Activated T-cell treated with anti-CD3 and anti-CD28 coated beads for 24 hours (primary cell): ENCODE data around the gene TMEM114.

Source experiments
- DNase-seq: peaks from one replicate; pipeline ENCODE4 v3.0.0-alpha.2; 2020; ENCODE audit warnings: low read depth

TMEM114 gene

DNA sequence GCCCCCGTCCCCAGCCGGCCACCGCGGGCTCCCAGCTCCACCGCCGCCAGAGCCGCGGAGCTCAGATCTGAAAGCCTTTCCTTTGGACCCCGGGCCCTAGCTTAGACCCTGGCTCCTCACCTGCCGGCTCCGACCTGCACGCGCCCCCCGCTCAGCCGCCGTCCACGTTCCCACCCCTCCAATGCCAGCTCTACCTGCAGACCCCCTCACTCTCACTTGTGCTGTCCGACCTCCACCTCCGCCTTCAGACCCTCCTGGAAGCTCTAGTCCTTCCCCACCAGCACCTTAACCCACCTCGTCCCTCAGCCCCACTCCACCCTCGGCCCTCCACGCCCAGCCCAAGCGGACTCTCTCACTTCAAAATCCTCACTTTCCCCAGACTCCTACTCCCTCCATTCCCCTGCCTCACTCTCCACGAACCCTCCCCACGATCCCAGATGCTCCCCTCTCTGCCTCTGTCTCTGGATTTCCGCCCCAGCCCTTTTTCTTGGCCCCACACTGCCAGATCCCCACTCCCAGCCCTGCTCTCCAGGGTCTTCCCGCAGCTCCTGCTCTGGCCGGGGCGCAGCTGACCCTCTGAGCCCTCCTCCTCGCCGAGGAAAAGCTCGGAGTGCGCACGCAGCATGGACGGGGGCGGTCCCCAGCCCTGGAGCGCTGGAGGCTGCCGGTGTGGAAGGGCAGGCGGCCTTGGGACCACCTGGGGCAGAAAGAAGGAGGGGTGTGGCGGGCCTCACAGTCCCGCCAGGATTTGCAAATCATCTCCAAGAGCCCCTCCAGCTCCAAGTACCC lies at the start of gene TMEM114:
Gene TMEM114, minus strand, starts transcription at position 612 of the 789 bp plus-strand sequence. CDS start 673 bp downstream, outside the sequence.
- DNase-seq = no peak

DNA sequence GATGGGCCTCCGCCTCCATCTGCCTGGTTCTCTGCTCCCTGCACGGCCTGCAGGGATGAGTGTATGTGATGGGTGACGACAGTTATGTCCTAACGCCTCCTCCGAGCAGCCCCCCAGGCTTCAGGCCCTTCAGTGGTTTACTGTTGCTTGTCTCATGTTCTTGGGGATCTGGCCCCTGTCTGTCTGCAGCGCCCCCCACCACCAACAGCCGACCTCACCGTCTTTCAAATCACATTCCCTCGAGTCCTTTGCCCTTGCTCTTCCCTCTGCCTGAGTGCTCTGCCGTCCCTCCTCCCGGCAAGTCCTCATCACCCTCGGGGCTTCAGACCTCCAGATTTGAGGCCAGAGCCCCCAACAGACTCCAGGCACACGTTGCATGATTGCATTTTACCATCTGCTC lies 49.4 kb upstream of the TMEM114 start:
- no peak for DNase-seq

DNA sequence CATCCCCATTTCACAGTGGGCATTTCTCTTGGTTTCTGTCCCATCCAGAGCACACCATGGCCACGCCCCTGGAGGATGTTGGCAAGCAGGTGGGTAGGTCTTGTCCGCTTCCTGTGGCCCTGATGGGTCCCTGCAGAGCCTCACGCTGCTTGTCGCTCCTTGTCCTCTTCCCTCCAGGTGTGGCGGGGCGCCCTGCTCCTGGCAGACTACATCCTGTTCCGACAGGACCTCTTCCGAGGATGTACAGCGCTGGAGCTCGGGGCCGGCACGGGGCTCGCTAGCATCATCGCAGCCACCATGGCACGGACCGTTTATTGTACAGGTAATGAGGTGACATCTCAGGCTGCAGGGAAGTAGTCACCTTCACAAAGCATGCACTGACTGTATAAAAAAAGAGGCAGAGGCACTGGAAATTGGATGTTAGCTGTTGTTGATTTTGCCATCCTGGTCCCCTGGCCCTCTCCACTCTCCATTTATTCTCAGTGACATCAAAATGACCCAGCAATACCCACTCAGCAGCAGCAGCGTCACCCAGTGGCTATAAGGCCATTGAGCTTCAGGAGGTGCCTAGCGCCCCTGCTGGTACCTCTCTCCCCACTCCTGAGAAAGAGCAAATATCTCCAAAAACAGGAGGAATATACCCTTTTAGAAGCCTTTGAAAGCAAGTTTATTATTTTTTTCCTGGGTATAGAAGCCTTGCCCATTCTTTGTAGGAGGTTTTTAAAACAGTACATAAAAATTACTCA lies 44.9 kb upstream of the TMEM114 start:
- DNase-seq = no peak

DNA sequence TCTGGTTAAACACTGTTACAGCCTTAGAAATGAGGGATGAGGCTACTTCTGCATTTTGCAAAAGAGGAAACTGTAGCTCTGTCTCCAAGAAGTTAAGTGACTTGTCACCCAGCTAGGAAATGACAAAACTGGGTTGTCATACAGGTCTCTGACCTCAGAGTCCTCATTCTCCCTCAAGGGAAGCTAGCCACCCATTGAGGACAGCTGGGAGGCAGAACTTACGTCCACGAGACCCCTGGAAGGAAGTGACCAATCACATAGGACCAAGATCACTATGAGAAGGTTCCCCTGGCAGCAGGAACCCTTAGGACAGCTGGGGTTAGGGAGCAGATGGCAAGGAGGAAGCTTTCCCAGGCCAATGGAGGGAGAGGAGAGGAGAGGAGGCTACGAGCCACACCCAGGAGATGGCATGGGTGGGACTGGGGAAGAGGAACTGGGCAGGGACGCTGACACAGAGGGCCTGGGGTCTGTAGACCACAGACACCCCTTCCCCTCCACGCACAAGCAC lies 42.4 kb upstream of the TMEM114 start:
- DNase-seq = no peak

DNA sequence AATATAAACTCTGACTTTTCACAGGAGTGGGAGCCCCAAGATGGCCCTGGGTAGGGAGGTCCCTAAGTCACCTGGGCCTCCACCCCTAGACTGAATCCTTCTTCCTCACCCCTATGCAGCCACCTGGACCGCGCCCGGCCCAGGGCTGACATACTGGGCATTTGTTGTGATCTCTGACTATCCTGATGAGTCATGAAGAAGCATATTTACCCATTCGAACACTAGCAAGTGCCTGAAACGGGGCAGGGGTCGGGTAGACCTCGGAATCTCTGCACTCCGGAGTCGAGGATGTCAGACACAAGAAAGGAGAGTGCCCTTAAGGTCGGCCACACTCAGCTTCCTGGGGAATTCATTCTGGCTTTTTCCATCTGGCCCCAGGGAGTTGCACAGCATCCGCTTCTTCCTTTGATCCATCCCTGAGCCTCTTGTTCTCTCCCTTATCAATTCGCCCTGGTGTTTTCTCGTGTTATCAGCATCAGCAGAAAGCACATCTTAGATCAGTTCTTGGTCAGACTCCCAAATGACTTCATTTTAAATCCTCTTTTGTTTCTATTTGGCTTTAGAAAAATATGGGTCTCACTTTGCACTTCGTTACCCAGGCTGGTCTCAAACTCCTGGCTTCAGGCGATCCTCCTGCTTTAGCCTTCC lies 41.6 kb upstream of the TMEM114 start:
- DNase-seq = no peak

DNA sequence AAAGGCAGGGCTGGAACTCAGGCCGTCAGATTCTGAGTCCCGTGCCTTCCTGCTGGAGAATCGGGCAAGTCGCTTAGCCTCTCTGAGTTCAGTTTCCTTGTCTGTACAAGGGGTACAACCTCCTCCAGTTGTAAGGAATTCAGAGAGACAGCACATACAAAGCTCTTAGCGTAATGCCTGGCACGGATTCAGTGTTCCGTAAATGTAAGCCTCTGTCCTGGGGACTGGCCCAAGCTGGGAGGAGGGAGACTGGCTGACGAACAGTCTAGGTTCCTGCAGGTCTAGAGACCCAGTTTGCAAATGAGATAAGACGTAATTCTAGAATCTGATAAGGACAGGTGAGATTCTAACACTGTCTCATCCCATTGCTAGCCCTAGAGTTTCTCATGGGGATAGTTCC lies 41.1 kb upstream of the TMEM114 start:
- DNase-seq = no peak

DNA sequence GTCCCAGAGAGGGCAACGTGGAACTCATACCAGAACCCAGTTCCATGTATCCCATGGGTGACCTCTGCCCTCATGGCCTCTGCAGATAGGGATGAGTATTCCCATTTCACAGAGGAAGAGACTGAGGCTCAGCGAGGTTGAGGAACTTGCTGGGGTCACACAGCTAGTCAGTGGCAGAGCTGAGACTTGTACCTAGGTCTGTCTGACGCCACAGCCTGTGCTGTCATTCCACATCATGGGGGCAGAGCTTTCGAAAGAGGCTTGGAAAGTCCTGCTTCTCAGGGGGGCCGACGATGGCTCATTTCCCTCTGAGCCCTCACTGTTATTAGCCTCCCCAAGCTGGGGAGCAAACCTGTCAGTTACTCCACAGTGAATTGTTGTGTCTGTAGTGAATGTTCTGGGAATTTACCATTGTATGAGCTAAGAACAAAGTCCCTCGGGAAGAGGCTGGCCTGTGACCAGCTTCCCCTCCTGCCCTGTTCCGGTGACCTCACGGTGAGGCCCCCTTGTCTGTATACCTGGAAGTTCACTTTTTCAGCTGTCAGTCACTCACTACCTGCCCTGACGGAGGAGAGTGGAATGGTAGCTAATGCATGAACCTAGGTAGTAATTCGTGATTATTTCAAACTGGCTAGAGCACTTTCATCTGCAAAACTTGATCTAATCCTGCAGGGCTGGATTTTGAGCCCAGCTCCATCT lies 40.1 kb upstream of the TMEM114 start:
- no peak for DNase-seq

DNA sequence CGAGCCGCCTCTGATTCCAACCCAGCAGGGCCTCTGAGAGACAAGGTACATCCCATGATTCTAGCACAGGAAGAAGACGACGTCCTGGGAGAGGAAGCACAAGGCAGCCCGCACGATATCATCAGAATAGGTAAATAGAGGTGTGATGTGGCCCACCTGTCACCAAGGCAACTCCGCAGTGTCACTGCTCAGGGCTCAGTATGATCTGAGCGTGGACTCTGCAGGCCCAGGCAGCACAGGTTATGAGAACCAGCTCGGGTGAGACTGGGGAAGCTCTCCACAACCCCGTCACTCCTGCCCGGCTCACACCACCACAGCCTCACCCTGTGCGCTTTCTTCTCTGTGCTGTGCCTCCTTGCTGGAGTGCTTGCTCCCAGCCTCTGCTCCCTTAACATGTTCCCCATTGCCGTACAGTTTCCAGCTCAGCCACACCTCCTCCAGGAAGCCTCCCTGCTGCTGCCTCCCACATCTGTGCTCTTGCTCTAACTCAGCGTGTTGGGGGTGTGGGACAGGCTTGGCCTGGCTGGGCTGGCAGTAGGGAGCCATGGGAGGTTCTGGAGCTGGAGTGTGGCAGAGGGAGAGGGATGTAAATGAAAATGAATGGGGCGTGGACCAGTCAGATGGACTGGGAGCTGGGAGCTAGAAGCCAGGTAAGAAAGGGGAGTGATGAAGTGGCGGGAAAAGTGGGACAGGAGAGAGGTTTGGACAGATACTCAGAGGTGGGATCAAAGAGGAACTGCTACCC lies 38.8 kb upstream of the TMEM114 start:
- DNase-seq = no peak

DNA sequence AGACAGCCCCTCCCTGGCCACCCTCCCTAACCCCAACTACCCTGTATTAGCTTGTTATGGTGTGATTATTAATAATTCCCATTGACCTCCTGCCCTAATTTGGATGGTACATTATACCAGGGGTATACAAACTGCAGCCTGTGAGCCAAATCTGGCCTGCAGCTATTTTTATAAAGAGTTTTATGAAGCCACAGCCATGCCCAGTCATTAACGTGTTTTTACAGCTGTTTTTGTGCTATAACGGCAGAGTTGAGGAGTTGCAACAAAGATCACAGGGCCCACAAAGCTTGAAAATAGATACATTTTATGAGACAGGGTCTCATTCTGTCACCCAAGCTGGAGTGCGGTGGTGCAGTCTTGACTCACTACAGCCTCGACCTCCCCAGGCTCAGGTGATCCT lies 37.1 kb upstream of the TMEM114 start:
- no peak for DNase-seq

DNA sequence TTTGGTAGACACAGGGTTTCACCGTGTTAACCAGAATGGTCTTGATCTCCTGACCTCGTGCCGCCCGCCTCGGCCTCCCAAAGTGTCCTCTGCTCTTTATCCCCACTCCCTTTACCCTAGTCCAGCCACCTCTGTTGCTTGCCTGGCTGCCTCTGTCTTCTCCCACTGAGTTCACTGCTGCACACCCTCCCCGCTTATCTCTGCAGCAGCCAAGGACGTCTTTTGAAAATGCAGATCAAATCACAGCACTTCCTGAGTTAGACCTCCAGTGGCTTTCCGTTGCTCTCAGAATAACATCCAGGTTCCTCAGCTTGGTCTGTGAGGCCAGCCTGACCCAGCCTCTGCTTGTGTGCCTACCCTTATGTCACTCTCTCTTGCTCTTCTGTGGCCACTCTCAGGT lies 36.6 kb upstream of the TMEM114 start:
- DNase-seq = no peak

DNA sequence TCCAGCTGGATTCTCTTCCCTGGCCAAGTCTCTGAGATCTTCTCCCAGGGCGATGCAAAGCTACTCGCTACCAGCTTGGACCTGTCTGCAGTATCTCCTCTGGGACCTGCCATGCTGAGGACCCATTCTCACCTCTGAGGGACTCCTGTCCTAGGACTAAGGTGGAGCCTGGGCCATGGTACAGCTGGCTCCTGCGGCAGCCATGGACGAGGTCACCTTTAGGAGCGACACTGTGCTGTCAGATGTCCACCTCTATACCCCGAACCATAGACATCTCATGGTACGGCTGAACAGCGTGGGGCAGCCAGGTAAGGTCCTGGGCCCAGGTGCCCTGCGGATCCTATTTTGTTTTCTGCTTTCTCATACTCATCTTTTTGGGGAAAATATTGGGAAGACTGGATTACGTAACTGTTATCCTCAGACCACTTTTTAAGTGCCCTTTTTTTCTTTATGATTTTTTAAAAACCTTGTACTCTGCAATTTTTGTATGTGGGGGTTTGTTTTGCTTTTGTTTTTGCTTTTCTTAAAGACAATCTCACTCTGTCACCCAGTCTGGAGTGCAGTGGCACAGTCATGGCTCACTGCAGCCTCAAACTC lies 35.3 kb upstream of the TMEM114 start:
- DNase-seq = no peak

DNA sequence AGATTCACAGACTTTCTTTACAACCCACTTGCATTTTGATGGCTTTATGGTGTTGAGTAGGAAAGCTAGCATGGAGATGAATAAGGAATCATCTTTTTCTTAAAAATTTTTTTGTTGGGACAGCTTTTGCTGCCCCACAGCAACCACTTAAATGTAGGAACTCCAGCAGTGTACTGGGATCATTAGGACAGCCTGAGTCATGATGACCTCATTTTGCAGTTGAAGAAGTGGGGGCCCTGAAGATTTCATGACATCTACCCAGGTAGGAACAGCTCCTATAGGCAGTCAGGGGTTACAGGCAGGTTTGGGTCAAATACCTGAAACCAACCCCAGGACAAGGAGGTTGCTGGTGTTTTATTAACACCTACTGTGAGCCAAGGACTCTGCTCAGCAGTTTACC lies 33.3 kb upstream of the TMEM114 start:
- no peak for DNase-seq

DNA sequence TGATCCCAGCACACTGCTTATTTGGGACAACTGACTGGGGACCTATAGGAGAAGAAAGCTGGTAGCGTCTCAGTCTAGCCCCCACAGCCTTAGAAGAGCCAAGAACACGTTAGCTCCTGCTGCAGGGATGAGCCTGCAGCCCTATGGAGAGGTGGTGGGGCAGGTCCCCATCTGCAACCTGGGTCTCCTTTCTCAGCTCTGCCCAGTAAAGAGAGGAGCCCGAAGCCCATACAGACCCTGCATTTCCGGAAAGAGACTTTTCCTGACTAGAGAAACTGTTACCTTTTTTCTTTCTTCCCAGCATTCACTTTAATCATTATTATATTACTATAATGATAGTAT lies 32.0 kb upstream of the TMEM114 start:
- no peak for DNase-seq

DNA sequence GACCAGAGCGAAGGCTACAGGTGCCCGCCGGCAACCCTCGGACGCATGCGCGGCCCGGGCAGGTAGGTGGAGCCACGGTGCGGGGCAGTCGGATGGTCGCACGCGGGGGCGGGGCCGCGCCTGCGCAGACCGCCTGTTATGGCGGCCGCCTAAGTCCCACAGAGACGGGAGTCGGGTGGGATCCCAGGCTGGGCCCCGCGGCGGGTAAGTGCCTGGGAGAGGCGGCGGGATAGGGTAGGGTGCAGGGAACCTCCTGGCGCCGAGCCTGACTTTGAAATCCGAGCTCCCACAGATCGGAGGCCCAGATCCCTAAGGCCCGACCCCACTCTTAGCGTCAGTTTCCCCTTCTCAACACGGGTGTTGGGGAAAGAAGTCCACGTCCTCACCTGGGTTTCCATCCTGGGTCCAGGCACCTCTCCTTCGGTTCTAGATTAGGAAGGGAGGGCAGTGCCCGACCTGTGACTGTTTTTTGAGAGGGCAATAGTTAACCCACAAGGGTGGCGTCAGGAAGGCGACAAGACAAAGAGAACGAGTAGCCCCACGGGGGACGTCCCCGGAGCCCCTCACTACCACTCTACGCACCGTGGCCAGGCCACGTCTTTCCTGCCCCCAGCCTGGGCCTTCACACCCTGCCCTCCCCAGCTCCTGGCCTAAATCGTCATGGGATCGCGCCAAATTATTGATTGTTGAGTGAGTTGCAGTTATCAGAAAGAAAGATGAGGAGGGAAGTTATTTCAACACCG lies 31.4 kb upstream of the TMEM114 start, which contains the start of gene METTL22:
Gene METTL22, plus strand, starts transcription at position 127 of the 743 bp plus-strand sequence. CDS start 3,968 bp downstream, outside the sequence.
- DNase-seq = peak; percentile 89

DNA sequence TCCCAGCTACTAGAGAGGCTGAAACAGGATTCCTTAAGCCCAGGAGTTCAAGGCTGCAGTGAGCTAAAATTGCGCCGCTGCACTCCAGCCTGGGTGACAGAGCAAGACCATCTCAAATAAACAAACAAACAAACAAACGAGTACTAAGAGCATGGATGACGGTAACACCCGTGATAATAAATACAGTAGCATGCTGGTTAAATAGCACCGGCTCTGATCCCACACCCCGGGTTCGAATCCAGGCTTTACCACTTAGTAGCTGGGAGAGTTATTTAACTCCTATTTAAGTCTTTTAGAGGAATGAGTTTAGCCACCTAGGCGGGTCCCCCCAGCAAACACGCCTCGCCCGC lies 30.9 kb upstream of the TMEM114 start:
- DNase-seq = no peak

DNA sequence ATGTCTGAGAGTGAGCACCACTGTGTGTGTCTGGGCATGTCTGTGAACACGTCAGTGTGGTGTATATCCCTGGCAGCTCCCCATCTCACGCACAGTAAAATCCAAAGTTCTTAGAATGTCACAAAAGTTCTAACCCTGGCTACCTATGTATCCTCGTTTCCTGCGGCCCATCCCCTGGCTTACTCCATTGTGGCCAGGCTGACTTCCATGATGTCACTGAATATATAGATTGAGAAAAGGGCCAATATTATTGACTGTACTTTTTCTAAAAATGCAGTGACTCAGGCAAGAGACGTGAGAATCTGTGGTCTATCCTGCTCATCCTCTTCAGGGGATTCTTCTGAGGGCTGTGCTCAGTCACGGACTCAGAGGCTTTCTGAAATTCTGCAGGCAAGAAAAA lies 30.2 kb upstream of the TMEM114 start:
- DNase-seq = no peak

DNA sequence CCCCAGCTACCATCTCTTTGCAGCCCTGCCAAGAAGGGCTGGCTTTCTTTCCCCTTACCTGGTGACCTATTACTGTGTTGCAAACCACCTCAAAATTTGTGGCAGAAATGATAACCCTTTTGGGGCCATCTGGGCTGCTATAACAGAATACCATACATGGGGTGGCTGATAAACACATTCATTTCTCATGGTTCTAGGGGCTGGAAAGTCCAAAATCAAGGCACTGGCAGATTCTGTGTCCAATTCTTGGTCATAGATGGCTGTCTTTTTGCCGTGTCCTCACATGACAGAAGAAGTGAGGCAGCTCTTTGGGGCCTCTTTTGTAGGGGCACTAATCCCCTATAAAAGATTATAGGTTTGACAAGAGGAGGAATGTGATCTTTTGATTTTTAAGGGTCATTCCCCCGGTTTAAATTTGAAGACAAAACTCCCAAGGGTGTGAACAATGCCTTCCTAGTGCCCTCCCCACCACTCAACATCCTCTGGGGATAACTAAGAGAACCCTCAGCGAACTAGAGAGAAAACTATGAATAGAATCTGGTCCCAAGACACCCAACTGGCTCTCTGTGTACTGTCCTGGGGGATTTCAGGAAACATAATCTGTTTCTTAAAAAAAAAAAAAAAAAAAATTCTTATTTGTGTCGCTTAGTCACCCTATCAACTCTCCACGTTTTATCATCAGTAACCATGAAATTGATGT lies 29.5 kb upstream of the TMEM114 start:
- no peak for DNase-seq

DNA sequence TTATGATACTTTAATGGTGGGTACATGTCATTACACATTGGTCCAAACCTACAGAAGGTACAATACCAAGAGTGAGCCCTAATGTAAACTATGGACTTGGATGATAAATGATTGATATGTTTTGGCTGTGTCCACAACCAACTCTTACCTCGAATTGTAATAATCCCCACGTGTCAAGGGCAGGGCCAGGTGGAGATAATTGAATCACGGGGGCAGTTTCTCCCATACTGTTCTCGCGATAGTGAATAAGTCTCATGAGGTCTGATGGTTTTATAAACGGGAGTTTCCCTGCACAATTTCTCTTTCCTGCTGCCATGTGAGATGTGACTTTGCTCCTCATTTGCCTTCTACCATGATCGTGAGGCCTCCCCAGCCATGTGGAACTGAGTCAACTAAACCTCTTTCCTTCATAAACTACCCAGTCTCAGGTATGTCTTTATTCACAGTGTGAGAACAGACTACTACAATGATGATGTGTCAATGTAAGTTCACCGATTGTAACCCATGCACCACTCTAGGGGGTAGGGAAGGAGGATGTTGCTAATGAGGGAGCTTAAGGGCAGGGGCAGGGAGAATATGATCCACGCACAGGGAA lies 24.2 kb upstream of the TMEM114 start:
- no peak for DNase-seq

DNA sequence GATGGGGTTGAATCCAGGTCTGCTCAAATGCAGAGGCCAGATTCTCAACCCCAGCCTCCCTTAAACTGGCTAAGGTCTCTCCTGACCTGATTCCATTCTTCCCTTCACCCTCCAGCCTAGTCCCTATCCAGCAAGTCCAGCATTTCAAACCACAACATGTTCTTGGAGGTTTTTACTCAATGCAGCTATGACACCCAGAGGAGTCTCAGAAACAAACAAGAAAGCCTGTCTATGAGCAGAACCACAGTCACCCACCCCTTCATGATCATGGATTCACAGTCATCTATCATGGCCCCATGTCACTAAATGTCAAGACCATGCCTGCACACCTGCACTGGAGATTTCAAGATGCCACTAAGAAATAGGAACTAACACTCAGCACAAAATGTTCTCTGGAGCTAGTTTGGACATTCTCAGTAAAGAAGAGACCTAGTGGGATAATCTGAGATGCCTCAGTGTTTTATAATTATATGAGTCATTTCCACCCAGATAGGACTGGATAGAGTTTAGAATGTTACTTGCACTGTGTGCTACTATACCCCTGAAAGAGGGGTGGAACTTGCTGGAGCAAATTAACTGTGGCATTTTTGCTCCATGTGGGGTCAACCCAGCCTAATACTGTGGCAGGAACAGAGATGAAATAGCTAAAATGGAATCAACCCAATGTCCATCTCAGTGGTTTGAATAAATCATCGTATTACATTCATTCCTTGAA lies 21.7 kb upstream of the TMEM114 start:
- DNase-seq = no peak
